Measurements from ENCODE around the gene RABGAP1L.

Gene RABGAP1L

DNA sequence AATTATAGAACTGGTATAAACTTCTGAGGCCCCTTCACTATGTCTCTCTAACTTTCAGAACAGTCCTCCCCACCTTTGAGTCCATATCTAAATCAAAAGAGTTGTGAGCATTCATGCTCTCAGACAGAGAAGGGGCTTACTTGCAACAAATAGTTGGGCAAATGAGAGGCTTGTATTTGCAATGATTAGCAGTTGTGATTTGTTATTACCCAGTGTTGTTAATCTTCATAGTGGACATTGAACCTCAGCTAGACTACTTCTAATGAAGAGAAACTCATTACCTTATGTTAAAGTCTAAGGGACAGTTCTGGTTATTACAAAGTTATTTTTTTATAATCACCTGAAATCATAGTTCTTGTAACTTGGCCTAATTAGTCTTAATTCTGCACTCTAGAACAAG is 114.5 kb downstream of the RABGAP1L start:
- in situ Hi-C loops (cut with HindIII; ENCODE audit: low pct_unique_long_range_greater_than_20kb, low sequenced_read_pairs) = no loop called here
- no peak for DNase-seq (ENCODE audit: low read depth in 1 of 2, low spot score in 1 of 2)
- TF ChIP-seq JUND (IDR thresholded peaks at IDR 0.05; ENCODE audit: low read depth) = no peak

- TF ChIP-seq JUND (IDR thresholded peaks at IDR 0.05; ENCODE audit: low read depth) = no peak
- in situ Hi-C loops (cut with HindIII; ENCODE audit: low pct_unique_long_range_greater_than_20kb, low sequenced_read_pairs) = no loop called here
- DNase-seq (ENCODE audit: low read depth in 1 of 2, low spot score in 1 of 2) = no peak
Measured at GRCh38 chr1:174274452-174274851, 115.1 kb downstream of the RABGAP1L start.

DNA sequence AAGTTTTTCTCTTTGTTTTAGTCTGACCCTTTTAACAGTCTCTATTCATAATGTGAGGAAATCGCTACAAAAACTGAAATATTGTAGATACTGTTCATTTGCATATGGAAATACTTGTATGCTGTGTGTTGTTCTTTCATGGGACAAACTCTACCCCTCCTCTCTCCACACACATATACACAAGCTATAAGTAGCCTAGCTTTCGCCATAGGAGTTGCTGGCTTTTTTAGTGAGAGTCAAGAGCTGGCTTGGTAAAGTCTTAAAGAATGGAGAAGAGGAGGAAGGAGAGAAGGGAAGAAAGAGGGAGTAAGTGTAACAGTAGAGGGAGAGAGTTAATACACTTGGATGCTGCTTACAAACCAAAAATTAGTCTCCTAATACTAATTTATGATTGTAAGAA is 115.6 kb downstream of the RABGAP1L start:
- TF ChIP-seq JUND (IDR thresholded peaks at IDR 0.05; ENCODE audit: low read depth) = no peak
- DNase-seq (ENCODE audit: low read depth in 1 of 2, low spot score in 1 of 2) = no peak
- in situ Hi-C loops (cut with HindIII; ENCODE audit: low pct_unique_long_range_greater_than_20kb, low sequenced_read_pairs) = no loop called here

DNA sequence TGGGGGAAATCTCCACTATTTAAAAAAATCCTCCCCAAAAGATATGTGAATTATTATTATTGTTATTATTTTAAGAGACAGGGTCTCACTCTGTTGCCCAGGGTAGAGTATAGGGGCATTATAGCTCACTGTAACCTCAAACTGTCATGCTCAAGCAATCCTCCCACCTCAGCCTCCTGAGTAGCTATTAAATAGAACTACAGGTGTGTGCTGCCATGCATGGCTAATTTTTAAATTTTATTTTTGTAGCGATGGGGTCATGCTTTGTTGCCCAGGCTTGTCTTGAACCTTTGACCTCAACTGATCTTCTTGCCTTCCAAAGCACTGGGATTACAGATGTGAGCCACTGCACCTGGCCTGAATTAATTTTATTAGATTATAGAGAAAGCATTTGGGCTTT is 116.8 kb downstream of the RABGAP1L start:
- no peak for TF ChIP-seq JUND (IDR thresholded peaks at IDR 0.05; ENCODE audit: low read depth)
- no peak for DNase-seq (ENCODE audit: low read depth in 1 of 2, low spot score in 1 of 2)
- in situ Hi-C loops (cut with HindIII; ENCODE audit: low pct_unique_long_range_greater_than_20kb, low sequenced_read_pairs) = no loop called here

DNA sequence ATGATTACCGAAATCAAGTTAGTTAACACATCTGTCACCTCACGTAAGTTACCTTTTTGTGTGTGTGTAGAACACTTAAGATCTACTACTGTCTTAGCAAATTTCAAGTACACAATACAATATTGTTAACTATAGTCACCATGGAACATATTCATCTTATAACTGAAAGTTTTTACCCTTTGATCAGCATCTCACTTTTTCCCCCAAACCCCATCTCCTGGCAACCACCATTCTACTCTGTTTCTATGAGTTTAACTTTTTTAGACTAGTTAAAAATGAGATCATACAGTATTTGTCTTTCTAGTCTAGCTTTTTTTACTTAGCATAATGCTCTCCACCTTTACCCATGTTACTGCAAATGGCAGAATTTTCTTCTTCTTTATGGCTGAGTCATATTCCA is 124.7 kb downstream of the RABGAP1L start:
- TF ChIP-seq JUND (IDR thresholded peaks at IDR 0.05; ENCODE audit: low read depth) = no peak
- in situ Hi-C loops (cut with HindIII; ENCODE audit: low pct_unique_long_range_greater_than_20kb, low sequenced_read_pairs) = no loop called here
- DNase-seq (ENCODE audit: low read depth in 1 of 2, low spot score in 1 of 2) = no peak

DNA sequence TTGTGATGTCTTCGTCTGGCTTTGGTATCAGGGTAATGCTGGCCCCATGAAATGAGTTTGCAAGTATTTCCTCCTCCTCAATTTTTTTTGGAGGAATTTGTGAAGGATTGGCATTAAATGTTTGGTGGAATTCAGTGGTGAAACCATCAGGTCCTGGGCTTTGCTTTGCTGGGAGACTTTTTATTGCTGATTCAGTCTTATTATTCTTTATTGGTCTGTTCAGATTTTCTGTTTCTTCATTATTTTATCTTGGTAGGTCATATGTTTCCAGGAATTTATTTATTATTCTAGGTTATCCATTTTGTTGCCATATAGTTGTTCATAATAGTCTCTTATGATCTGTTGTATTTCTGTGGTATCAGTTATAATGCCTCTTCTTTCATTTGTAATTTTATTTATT is 126.7 kb downstream of the RABGAP1L start:
- no peak for TF ChIP-seq JUND (IDR thresholded peaks at IDR 0.05; ENCODE audit: low read depth)
- DNase-seq (ENCODE audit: low read depth in 1 of 2, low spot score in 1 of 2) = no peak
- in situ Hi-C loops (cut with HindIII; ENCODE audit: low pct_unique_long_range_greater_than_20kb, low sequenced_read_pairs) = no loop called here

- in situ Hi-C loops (cut with HindIII; ENCODE audit: low pct_unique_long_range_greater_than_20kb, low sequenced_read_pairs) = no loop called here
- DNase-seq (ENCODE audit: low read depth in 1 of 2, low spot score in 1 of 2) = no peak
- TF ChIP-seq JUND (IDR thresholded peaks at IDR 0.05; ENCODE audit: low read depth) = no peak
Measured at GRCh38 chr1:174289644-174290310, 130.5 kb downstream of the RABGAP1L start.

- no peak for TF ChIP-seq JUND (IDR thresholded peaks at IDR 0.05; ENCODE audit: low read depth)
- in situ Hi-C loops (cut with HindIII; ENCODE audit: low pct_unique_long_range_greater_than_20kb, low sequenced_read_pairs) = no loop called here
Measured at GRCh38 chr1:174291059-174291458, 131.7 kb downstream of the RABGAP1L start.

GRCh38 chr1:174296309-174296708 is 137.0 kb downstream of the RABGAP1L start:
- no peak for TF ChIP-seq JUND (IDR thresholded peaks at IDR 0.05; ENCODE audit: low read depth)
- in situ Hi-C loops (cut with HindIII; ENCODE audit: low pct_unique_long_range_greater_than_20kb, low sequenced_read_pairs) = no loop called here
- DNase-seq (ENCODE audit: low read depth in 1 of 2, low spot score in 1 of 2) = no peak

More at GRCh38 chr1:174291059-174291458, 131.7 kb downstream of the RABGAP1L start:
- no peak for DNase-seq (ENCODE audit: low read depth in 1 of 2, low spot score in 1 of 2)

GRCh38 chr1:174297351-174297750 is 138.0 kb downstream of the RABGAP1L start:
- no peak for TF ChIP-seq JUND (IDR thresholded peaks at IDR 0.05; ENCODE audit: low read depth)
- DNase-seq (ENCODE audit: low read depth in 1 of 2, low spot score in 1 of 2) = no peak
- in situ Hi-C loops (cut with HindIII; ENCODE audit: low pct_unique_long_range_greater_than_20kb, low sequenced_read_pairs) = no loop called here

DNA sequence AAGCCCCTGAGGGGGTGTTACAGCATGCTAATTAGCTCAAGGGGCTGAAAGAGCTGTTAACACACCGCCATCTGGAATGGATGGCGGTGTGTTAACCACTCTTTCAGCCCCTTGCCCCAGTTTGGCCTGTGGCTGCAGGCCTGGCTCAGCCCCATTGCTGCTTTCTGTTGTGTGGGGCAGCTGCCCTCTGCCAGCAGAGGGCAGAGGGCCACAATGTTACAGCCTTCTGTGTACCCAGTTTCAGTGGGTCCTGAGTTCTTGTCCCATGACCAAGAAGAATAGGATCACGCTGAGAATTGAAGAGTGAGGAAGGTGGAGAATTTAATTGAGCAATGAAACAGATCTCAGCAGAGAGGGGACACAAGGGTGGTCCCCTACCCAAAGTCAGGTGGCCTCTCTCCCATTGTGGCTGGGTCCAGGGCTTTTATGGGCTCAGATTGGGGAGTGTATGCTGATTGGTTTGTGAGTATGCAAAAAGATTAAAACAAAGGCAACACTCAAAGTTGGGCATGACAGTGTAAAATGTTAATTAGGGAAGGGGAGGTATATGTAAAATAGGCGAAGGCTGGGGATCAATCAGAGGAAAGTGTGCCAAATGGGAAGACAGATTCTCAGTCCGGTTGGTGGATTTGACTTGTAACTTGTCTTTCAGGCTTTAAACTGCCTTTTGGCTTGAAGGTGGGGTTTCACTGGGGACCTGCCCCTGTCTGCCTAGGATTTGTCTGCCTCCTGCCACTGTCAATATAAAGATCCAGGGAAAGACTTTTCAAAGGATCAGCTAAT is 142.2 kb downstream of the RABGAP1L start:
- no peak for TF ChIP-seq JUND (IDR thresholded peaks at IDR 0.05; ENCODE audit: low read depth)
- peak in 1 of 2 experiments; percentile 6 for DNase-seq (ENCODE audit: low read depth in 1 of 2, low spot score in 1 of 2)
- in situ Hi-C loops (cut with HindIII; ENCODE audit: low pct_unique_long_range_greater_than_20kb, low sequenced_read_pairs) = no loop called here

DNA sequence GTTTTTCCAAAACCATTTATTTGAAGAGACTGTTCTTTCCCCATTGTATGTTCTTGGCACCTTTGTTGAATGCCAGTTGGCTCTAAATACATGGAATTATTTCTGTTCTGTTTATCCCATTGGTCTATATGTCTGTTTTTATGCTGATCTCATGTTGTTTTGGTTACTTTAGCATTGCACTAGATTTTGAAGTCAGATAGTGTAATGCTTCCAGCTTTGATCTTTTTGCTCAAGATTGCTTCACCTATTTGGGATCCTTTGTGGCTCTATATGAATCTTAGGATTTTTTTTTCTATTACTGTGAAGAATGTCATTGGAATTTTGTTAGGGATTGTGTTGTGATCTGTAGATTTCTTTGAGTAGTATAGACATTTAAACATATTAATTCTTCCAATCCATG is 149.3 kb downstream of the RABGAP1L start:
- no peak for DNase-seq (ENCODE audit: low read depth in 1 of 2, low spot score in 1 of 2)
- TF ChIP-seq JUND (IDR thresholded peaks at IDR 0.05; ENCODE audit: low read depth) = no peak
- in situ Hi-C loops (cut with HindIII; ENCODE audit: low pct_unique_long_range_greater_than_20kb, low sequenced_read_pairs) = no loop called here

GRCh38 chr1:174309490-174309889 is 150.2 kb downstream of the RABGAP1L start:
- in situ Hi-C loops (cut with HindIII; ENCODE audit: low pct_unique_long_range_greater_than_20kb, low sequenced_read_pairs) = no loop called here
- TF ChIP-seq JUND (IDR thresholded peaks at IDR 0.05; ENCODE audit: low read depth) = no peak
- no peak for DNase-seq (ENCODE audit: low read depth in 1 of 2, low spot score in 1 of 2)
